Fibroblast of the aortic adventitia (primary cell): ENCODE measurements around the gene DISC1. TPM values are rescaled to one million over a fixed set of nuclear protein-coding genes. Genes with fewer than 3 reads are reported as not detected.

Experiments
- DNase-seq: peaks from one replicate; pipeline ENCODE4 v3.0.0-alpha.2; 2010; ENCODE audit warnings: low read depth
- H3K4me3 ChIP-seq: 2 replicates; pipeline ENCODE4 v1.5.1; 2011; ENCODE audit warnings: low read depth, mild to moderate bottlenecking, control low read depth, low read length, moderate library complexity
- total RNA-seq: library from RNA; depleted of rRNA; stranded (reverse); fragments of >200 nt; gene quantifications from 2 replicates; pipeline ENCODE4 v1.2.3, GENCODE V29; 2012; ENCODE audit warnings: low replicate concordance
- TF ChIP-seq, protein P1 (sequence below): IDR thresholded peaks from 2 replicates; pipeline ENCODE4 v1.5.1; 2011; ENCODE audit warnings: mild to moderate bottlenecking, low read length, control low read depth, inconsistent platforms; ENCODE audit not compliant: insufficient read depth

Gene DISC1
- total RNA-seq, 1 donor: 4.7 TPM

DNA sequence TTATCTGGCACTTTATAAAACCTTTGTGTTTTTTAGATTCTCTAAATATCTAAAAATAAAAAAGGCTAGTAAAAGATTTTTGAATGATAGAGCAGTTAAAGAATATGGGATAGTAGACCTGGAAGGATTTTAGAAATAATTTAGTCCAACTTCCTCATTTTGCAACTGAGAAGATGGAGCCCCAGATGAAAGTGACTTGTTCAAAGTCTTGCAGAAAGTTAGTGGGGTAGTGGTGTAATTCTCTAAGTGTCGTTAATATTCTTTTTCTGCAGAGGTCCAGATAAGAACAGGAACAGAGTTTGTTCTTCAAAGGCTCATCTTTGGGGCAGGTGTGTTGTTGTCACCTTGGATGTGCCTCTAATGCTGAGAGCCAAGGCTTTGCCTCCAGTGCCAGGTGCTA lies 159.5 kb downstream of the DISC1 start:
- no peak overlapping the region for H3K4me3 ChIP-seq
- TF ChIP-seq, protein P1, sequence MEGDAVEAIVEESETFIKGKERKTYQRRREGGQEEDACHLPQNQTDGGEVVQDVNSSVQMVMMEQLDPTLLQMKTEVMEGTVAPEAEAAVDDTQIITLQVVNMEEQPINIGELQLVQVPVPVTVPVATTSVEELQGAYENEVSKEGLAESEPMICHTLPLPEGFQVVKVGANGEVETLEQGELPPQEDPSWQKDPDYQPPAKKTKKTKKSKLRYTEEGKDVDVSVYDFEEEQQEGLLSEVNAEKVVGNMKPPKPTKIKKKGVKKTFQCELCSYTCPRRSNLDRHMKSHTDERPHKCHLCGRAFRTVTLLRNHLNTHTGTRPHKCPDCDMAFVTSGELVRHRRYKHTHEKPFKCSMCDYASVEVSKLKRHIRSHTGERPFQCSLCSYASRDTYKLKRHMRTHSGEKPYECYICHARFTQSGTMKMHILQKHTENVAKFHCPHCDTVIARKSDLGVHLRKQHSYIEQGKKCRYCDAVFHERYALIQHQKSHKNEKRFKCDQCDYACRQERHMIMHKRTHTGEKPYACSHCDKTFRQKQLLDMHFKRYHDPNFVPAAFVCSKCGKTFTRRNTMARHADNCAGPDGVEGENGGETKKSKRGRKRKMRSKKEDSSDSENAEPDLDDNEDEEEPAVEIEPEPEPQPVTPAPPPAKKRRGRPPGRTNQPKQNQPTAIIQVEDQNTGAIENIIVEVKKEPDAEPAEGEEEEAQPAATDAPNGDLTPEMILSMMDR: no peak
- DNase-seq: no peak

DNA sequence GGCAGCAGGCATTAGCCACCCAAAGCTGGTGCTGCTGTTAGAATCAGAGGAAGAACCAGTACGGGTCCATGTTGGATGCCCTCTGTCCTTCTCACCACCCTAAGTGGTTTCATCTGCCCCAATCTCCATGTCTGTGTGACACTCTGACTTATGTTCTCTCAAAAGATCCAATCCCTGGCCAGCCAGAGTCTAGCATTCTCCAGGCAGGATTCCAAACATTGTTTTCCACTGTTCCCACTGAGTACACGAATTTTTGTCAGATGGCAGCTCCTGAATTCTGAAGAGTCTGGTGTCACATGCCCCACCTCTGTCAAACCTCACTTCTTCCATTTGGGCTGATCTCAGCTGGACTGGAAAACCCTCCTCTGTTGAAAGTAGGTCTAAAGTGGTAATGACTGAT lies 166.0 kb downstream of the DISC1 start:
- no peak overlapping the region for H3K4me3 ChIP-seq
- DNase-seq: no peak
- TF ChIP-seq, protein P1: no peak

DNA sequence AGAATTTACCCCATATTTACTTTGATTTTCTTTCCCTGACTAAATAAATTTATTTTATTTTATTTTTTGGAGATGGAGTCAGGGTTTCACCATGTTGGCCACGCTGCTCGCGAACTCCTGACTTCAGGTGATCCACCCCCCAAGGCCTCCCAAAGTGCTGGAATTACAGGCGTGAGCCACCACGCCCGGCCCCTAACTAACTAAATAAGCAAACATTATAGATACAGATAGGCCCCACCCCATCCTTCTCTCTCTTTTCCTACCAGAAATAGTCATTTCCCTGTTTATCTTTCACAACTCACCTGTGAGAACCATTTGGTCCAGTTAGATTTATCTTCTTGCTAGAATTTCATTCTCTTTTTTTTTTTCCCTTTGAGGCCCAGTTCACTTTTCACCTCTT lies 167.3 kb downstream of the DISC1 start:
- H3K4me3 ChIP-seq: no peak overlapping the region
- DNase-seq: no peak
- TF ChIP-seq, protein P1: no peak

DNA sequence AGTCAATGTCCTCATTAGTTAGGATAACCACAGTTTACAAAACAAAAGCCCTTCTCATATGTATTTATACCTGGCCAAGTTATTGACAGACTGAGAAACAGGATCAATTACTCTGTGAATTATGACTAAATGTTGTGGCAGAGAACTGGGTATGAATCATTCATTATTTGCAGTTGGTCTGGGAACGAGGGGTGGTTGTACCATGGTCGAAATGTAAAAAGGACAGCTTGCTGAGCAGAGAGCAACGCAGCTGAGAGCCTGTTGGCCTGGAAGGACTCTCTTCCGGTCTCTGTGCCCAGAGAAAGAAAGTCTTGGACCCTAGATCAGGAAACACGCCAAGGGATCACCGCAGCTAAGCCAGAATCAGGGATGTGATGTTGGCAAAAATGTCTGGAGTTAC lies 169.6 kb downstream of the DISC1 start:
- TF ChIP-seq, protein P1: no peak
- H3K4me3 ChIP-seq: no peak overlapping the region
- DNase-seq: no peak

DNA sequence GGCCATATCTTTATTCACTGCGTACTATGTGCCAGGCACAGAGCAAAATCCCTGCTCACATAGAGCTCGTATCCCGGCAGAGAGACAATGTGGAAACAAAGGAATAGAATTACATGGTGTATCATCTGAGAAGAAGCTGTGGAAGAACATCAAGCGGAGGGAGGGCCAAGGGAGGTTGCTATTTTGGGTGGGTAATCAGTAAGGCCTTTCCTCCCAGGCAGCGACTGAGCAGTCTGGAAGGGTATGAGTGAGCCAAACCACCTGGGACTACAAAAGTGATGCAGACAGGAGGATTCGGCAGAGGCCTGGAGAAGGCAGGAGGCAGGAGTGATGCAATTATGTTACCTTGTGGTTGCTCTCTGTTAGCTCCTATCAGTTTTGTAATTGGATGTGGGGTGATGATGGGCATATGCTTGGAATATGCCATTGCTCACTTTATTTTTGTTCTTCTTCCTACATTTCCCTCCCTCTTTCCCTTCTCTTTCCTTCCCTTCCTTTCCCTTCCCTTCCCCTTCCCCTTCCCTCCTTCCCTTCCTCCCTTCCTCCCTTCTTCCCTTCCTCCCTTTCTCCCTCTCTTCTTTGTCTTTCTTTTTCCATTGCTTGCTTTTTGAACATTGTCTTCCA lies 172.9 kb downstream of the DISC1 start:
- TF ChIP-seq, protein P1: no peak
- DNase-seq: peak; percentile 33
- no peak overlapping the region for H3K4me3 ChIP-seq

DNA sequence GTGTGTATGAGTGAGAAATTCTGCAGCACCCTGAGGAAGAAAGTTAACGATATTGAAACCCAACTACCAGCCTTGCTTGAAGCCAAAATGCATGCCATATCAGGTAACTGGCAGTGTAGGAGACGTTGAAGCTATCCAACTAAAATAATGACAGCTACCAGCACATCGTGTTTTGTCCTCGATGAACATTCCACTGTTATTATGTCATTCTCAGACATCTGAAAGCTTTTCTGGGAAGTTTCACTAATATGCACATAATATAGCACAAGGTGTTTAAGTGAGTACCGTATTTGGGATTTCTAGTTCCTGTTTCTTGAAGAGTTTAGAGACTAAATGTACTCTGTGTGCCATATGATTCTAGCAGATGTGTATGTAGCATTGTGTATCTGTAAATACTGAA lies 173.5 kb downstream of the DISC1 start:
- H3K4me3 ChIP-seq: no peak overlapping the region
- TF ChIP-seq, protein P1: no peak
- peak; percentile 59 for DNase-seq

DNA sequence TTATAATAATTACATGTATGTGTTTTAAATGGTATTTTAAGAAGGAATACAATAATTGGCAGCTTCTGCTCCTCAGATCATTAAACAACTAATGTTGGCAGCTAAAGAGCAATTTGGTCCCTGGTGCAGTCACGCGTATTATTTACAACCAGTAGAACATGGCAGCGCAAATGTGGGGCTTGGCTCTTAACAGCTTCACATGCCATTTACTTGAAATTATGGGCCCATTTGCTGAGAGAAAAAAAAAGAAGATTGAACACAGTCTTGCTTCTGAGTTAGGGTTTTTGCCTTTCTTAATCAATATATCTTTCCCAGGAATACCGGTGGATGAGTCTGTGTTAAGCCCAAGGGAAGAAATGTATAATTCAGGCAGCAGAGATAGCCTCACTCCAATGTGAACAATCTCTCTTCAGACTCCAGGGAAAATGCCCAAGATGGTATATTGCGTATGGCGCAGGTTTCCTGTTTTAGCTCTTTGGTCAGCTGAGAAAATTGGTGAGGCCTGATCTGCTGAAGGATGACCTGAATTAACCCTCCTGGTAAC lies 174.5 kb downstream of the DISC1 start:
- DNase-seq: no peak
- no peak overlapping the region for H3K4me3 ChIP-seq
- TF ChIP-seq, protein P1: no peak
